Hepatocyte (in vitro differentiated cells): Measurements from ENCODE around the gene RPN2.

Experiments used
- CTCF ChIP-seq: fragments of 200-600 bp; sonication (generic); IDR thresholded peaks from 2 replicates; pipeline ENCODE4 v1.5.1; 2016; ENCODE audit warnings: antibody characterized with exemption, mild to moderate bottlenecking; ENCODE audit not compliant: poor library complexity
- EZH2 ChIP-seq: fragments of 200-600 bp; sonication (generic); IDR thresholded peaks from 2 replicates; pipeline ENCODE4 v1.6.1; 2016; ENCODE audit warnings: antibody characterized with exemption, mild to moderate bottlenecking, borderline replicate concordance
- EZH2phosphoT487 ChIP-seq: fragments of 200-600 bp; sonication (generic); IDR thresholded peaks from one replicate; pipeline ENCODE4 v1.6.1; 2018; ENCODE audit warnings: antibody characterized with exemption, mild to moderate bottlenecking, low read depth, moderate library complexity; ENCODE audit not compliant: unreplicated experiment, severe bottlenecking

GRCh38 chr20:37226889-37227288 lies 47.8 kb downstream of the RPN2 start:
- no peak for TF ChIP-seq CTCF
- no peak for TF ChIP-seq EZH2phosphoT487
- no peak for TF ChIP-seq EZH2
